CD14-positive monocyte (primary cell): ENCODE measurements around the gene DNAAF3. TPM values are rescaled to one million over a fixed set of nuclear protein-coding genes. Genes with fewer than 3 reads are reported as not detected.

Source experiments
- DNase-seq, 3 donors: peaks; one replicate each; pipeline ENCODE4 v3.0.0-alpha.2; 2011 to 2022
- H2AFZ ChIP-seq: 2 replicates; pipeline ENCODE4 v1.6.0; 2012; ENCODE audit warnings: mild to moderate bottlenecking, low read depth, low read length, inconsistent platforms; ENCODE audit not compliant: insufficient read depth, poor library complexity, severe bottlenecking
- H3K27ac ChIP-seq, 2 donors: 1 replicate in 1 of 2; 2 replicates in 1 of 2; pipeline ENCODE4 v1.5.1; 2012 to 2013; ENCODE audit warnings: low read length in 2 of 2, control low read depth in 1 of 2, inconsistent platforms in 1 of 2, low read depth in 1 of 2, mild to moderate bottlenecking in 1 of 2
- H3K27me3 ChIP-seq, 2 donors: one replicate each; pipeline versions ENCODE4 v1.6.0 to v1.6.1; 2011 to 2013; ENCODE audit warnings: low read length in 2 of 2; ENCODE audit not compliant: control insufficient read depth in 2 of 2, insufficient read depth in 2 of 2
- H3K36me3 ChIP-seq, 2 donors: replicated peaks in 1 of 2; 1 replicate in 1 of 2; 2 replicates in 1 of 2; pipeline versions ENCODE4 v1.5.1 to v1.6.1; 2012 to 2013; ENCODE audit warnings: low read length in 2 of 2, control low read depth in 1 of 2, inconsistent platforms in 1 of 2, mild to moderate bottlenecking in 1 of 2; ENCODE audit not compliant: insufficient read depth in 2 of 2, control insufficient read depth in 1 of 2
- H3K4me1 ChIP-seq, 2 donors: 1 replicate in 1 of 2; 2 replicates in 1 of 2; pipeline versions ENCODE4 v1.5.1 to v1.6.1; 2012 to 2013; ENCODE audit warnings: low read length in 2 of 2, control low read depth in 1 of 2, inconsistent platforms in 1 of 2, mild to moderate bottlenecking in 1 of 2, moderate library complexity in 1 of 2; ENCODE audit not compliant: insufficient read depth in 2 of 2, control insufficient read depth in 1 of 2
- H3K4me2 ChIP-seq: replicated peaks from 2 replicates; pipeline ENCODE3; 2012; ENCODE audit warnings: low read length, moderate library complexity, mild to moderate bottlenecking; ENCODE audit not compliant: poor library complexity, severe bottlenecking; ENCODE audit errors: extremely low read depth
- H3K4me3 ChIP-seq, 3 experiments: fragments of 200-600 bp in 1 of 3; sonication (generic) in 1 of 3; replicated peaks in 1 of 3; 1 replicate in 2 of 3; 2 replicates in 1 of 3; pipeline ENCODE4 v1.5.1; 2011 to 2013; ENCODE audit warnings: low read length in 3 of 3, mild to moderate bottlenecking in 3 of 3, control low read depth in 2 of 3, low read depth in 2 of 3, inconsistent platforms in 1 of 3, moderate library complexity in 1 of 3
- H3K79me2 ChIP-seq: 2 replicates; pipeline ENCODE4 v1.6.0; 2012; ENCODE audit warnings: mild to moderate bottlenecking, control low read depth, inconsistent platforms, low read length, moderate library complexity; ENCODE audit not compliant: insufficient read depth
- H3K9ac ChIP-seq: 2 replicates; pipeline ENCODE4 v1.6.0; 2017; ENCODE audit warnings: low read length, mild to moderate bottlenecking; ENCODE audit not compliant: insufficient read depth, poor library complexity, severe bottlenecking
- H3K9me3 ChIP-seq, 2 donors: replicated peaks in 1 of 2; 1 replicate in 1 of 2; 2 replicates in 1 of 2; pipeline versions ENCODE4 v1.5.1 to v1.6.1; 2012 to 2013; ENCODE audit warnings: low read length in 2 of 2, control low read depth in 1 of 2; ENCODE audit not compliant: control insufficient read depth in 1 of 2, insufficient read depth in 1 of 2
- H4K20me1 ChIP-seq: 2 replicates; pipeline ENCODE4 v1.6.0; 2012; ENCODE audit warnings: mild to moderate bottlenecking, low read length, control low read depth, moderate library complexity; ENCODE audit not compliant: insufficient read depth
- H3K27ac Mint-ChIP-seq, 7 donors: one replicate each; pipeline ENCODE4 v1.8.0; 2020; ENCODE audit warnings: mild to moderate bottlenecking in 7 of 7, mixed read lengths in 7 of 7, moderate library complexity in 6 of 7, inconsistent platforms in 2 of 7
- H3K27me3 Mint-ChIP-seq, 3 donors: one replicate each; pipeline ENCODE4 v1.8.0; 2021 to 2022; ENCODE audit warnings: low read depth in 3 of 3, mild to moderate bottlenecking in 3 of 3, mixed read lengths in 3 of 3, moderate library complexity in 3 of 3, inconsistent platforms in 1 of 3
- H3K36me3 Mint-ChIP-seq, 2 donors: one replicate each; pipeline ENCODE4 v1.8.0; 2020; ENCODE audit warnings: mixed read lengths in 2 of 2, inconsistent platforms in 1 of 2, mild to moderate bottlenecking in 1 of 2
- H3K4me1 Mint-ChIP-seq: one replicate; pipeline ENCODE4 v1.8.0; 2020; ENCODE audit warnings: mild to moderate bottlenecking, mixed read lengths
- H3K4me3 Mint-ChIP-seq, 2 donors: one replicate each; pipeline ENCODE4 v1.8.0; 2020; ENCODE audit warnings: mild to moderate bottlenecking in 2 of 2, mixed read lengths in 2 of 2, moderate library complexity in 1 of 2
- H3K9me3 Mint-ChIP-seq, 7 donors: one replicate each; pipeline ENCODE4 v1.8.0; 2020 to 2022; ENCODE audit warnings: mixed read lengths in 7 of 7, mild to moderate bottlenecking in 6 of 7, moderate library complexity in 6 of 7, inconsistent platforms in 2 of 7
- WGBS: methylation state at CpG from one replicate; pipeline ENCODE4 v1.1.5; 2013; ENCODE audit warnings: missing lambda C conversion rate; ENCODE audit not compliant: insufficient coverage; 5-methylcytosine and 5-hydroxymethylcytosine counted together
- intact Hi-C, 2 donors: fragments of 100-400 bp; cut with micrococcal nuclease; formaldehyde crosslinking; loops; one replicate each; pipeline versions ENCODE4 v1.15.0 to v1.15.1; 2023
- polyA plus RNA-seq, 3 donors: library from polyadenylated mRNA; depleted of rRNA in 1 of 3; unstranded in 2 of 3; stranded (reverse) in 1 of 3; fragments of 300-500 nt in 2 of 3; fragments of >200 nt in 1 of 3; fragmentation: Illumina TruSeq in 2 of 3; gene quantifications; 1 replicate in 2 of 3; 2 replicates in 1 of 3; pipeline ENCODE4 v1.2.3, GENCODE V29; 2012 to 2021
- TF ChIP-seq, protein P1 (sequence below): fragments of 200-600 bp; IDR thresholded peaks from one replicate; pipeline ENCODE4 v1.8.0; 2022; ENCODE audit warnings: antibody characterized with exemption, mild to moderate bottlenecking

Gene DNAAF3
- polyA plus RNA-seq, 3 donors, result 0.19 TPM; not detected in 2

DNA sequence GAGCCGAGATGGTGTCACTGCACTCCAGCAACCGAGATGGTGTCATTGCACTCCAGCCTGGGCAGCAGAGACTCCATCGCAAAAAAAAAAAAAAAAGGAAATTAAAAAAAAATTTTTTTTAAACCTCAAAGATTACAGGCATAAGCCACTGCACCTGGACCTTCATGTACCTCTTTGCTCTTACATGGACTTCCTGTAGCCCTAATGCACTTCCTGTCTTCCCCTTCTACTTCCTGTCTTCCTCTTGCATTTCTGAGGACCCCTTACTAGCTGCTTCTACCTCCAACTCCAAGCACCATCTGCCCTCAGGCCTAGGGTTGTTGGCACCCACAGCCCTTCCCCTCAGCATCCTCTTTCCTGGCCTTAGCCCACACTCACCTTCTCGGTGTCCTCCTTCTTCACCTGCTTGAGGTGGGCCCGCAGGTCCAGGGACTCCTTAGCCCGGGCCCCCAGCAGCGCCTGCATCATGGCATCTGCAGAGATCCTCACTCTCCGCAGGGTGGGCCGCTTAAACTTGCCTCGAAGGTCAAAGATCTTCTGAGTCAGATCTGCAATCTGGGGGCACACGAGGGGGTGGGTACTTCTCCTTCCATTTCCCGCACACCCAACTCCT, 12.7 kb downstream of the DNAAF3 start:
- no peaks in the 10 kb centered on the region for H3K36me3 ChIP-seq
- Mint-ChIP-seq H3K27ac (no peak overlapping the region), H3K4me3 (no peak overlapping the region), H3K27me3 (peaks cover 43 to 67% (median 56%) of the 10 kb centered on the region in 3 donors), H3K36me3 (peaks cover 2 to 6% of the 10 kb centered on the region in 2 donors), H3K4me1 (peaks cover 13% of the 10 kb centered on the region), H3K9me3 (peaks cover 6 to 25% (median 17%) of the 10 kb centered on the region in 7 donors)
- H3K4me2 ChIP-seq, result no peak overlapping the region
- TF ChIP-seq, protein P1, sequence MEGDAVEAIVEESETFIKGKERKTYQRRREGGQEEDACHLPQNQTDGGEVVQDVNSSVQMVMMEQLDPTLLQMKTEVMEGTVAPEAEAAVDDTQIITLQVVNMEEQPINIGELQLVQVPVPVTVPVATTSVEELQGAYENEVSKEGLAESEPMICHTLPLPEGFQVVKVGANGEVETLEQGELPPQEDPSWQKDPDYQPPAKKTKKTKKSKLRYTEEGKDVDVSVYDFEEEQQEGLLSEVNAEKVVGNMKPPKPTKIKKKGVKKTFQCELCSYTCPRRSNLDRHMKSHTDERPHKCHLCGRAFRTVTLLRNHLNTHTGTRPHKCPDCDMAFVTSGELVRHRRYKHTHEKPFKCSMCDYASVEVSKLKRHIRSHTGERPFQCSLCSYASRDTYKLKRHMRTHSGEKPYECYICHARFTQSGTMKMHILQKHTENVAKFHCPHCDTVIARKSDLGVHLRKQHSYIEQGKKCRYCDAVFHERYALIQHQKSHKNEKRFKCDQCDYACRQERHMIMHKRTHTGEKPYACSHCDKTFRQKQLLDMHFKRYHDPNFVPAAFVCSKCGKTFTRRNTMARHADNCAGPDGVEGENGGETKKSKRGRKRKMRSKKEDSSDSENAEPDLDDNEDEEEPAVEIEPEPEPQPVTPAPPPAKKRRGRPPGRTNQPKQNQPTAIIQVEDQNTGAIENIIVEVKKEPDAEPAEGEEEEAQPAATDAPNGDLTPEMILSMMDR, result no peak
- no peak overlapping the region for H3K27ac ChIP-seq
- H2AFZ ChIP-seq, result no peak overlapping the region
- H4K20me1 ChIP-seq, result no peaks in the 10 kb centered on the region
- WGBS, result 90% methylated on average over 8 of the region's 12 CpGs
- no peak overlapping the region for H3K4me3 ChIP-seq
- intact Hi-C loops, result no loop called here
- peaks cover 8 to 18% of the 10 kb centered on the region in 2 donors for H3K9me3 ChIP-seq
- no peak for DNase-seq
- H3K27me3 ChIP-seq, result peaks cover 12 to 49% of the 10 kb centered on the region in 2 donors
- no peaks in the 10 kb centered on the region for H3K79me2 ChIP-seq
- no peak overlapping the region for H3K9ac ChIP-seq
- H3K4me1 ChIP-seq, result peaks cover 5 to 17% of the 10 kb centered on the region in 2 donors

DNA sequence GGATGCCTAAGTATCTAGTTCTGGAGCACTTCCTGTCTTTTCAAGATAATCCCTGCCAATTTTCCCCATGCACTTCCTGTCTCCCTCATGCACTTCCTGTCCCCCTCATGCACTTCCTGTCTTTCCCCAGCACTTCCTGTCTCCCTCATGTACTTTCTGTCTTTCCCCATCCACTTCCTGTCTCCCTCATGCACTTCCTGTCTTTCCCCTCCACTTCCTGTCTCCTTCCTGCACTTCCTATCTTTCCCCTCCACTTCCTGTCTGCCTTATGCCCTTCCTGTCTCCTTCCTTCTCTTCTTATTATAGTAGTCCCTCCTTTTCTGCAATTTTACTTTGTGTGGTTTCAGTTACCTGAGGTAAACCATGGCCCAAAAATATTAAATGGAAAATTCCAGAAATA, 14.4 kb downstream of the DNAAF3 start:
- DNase-seq, result no peak
- H3K27ac ChIP-seq, result no peak overlapping the region
- H3K4me2 ChIP-seq, result no peak overlapping the region
- peaks cover 49 to 67% (median 56%) of the 10 kb centered on the region in 3 donors for H3K27me3 Mint-ChIP-seq
- TF ChIP-seq, protein P1, result no peak
- no peaks in the 10 kb centered on the region for H3K79me2 ChIP-seq
- no peak overlapping the region for H3K9ac ChIP-seq
- intact Hi-C loops, result no loop called here
- H3K9me3 Mint-ChIP-seq, result peaks cover 6 to 25% (median 17%) of the 10 kb centered on the region in 7 donors
- H3K4me1 ChIP-seq, result peaks cover 5 to 13% of the 10 kb centered on the region in 2 donors
- H3K4me1 Mint-ChIP-seq, result peaks cover 14% of the 10 kb centered on the region
- peaks cover 17 to 50% of the 10 kb centered on the region in 2 donors for H3K27me3 ChIP-seq
- peaks cover 8 to 18% of the 10 kb centered on the region in 2 donors for H3K9me3 ChIP-seq
- H4K20me1 ChIP-seq, result no peaks in the 10 kb centered on the region
- H3K36me3 Mint-ChIP-seq, result peaks cover 2 to 6% of the 10 kb centered on the region in 2 donors
- no peak overlapping the region for H2AFZ ChIP-seq
- peak overlapping the region in 4 of 7 donors; percentile 30 to 68 (median 56) for H3K27ac Mint-ChIP-seq
- H3K4me3 ChIP-seq, result no peak overlapping the region
- no peaks in the 10 kb centered on the region for H3K36me3 ChIP-seq
- peak overlapping the region in 1 of 2 donors; percentile 62 for H3K4me3 Mint-ChIP-seq
